ENCODE measurements around the gene GRM1.
A peak's percentile ranks its signal among the peaks of the same experiment; 100 is the strongest.

The GRM1 gene

DNA sequence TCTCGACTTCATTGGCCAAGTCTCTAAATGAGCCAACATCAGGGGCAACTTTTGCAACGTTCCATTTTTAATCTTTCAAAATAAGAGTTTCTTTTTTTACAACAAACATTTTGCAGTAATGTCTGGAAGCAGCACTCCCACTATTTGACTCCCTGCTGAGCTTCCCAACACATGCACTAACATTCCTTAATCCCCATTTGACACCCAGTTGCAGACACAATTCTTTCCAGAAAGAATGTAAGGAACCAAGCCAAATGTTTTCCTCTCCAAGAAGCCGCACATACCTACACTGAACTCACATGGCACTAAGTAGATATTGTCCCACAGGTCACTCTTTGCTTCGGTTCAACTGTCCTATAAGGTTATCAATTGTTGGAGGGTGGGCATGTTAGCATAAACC lies 165.6 kb downstream of the GRM1 start:
- no peak for TF ChIP-seq EZH2phosphoT487 (IDR thresholded peaks at IDR 0.05; ENCODE audit: borderline replicate concordance)
- TF ChIP-seq CTCF (conservative IDR thresholded peaks at IDR 0.05; ENCODE audit: low read length): no peak
- H3K79me2 ChIP-seq (ENCODE audit: insufficient read depth, low read length): no peaks in the 10 kb centered on the region
- no peaks in the 10 kb centered on the region for H3K4me1 ChIP-seq (ENCODE audit: insufficient read depth, low read length, poor library complexity, severe bottlenecking)
- H4K20me1 ChIP-seq (ENCODE audit: insufficient read depth, low read length, poor library complexity, severe bottlenecking): no peaks in the 10 kb centered on the region
- no peak overlapping the region for H2AFZ ChIP-seq (ENCODE audit: low read length)
- no peak overlapping the region for H3K4me3 ChIP-seq (ENCODE audit: low read length, poor library complexity, severe bottlenecking)
- no peaks in the 10 kb centered on the region for H3K9me2 ChIP-seq (replicated peaks; ENCODE audit: low read depth, low read length)
- H3K4me2 ChIP-seq (ENCODE audit: low read depth, low read length, poor library complexity, severe bottlenecking): no peak overlapping the region
- H3K9ac ChIP-seq (ENCODE audit: low read depth, low read length, poor library complexity, severe bottlenecking): no peak overlapping the region
- H3K9me3 ChIP-seq (ENCODE audit: insufficient read depth, low read depth, low read length): no peaks in the 10 kb centered on the region
- no peaks in the 10 kb centered on the region for H3K27me3 ChIP-seq (ENCODE audit: insufficient read depth, low read length, poor library complexity, severe bottlenecking)
- no peaks in the 10 kb centered on the region for H3F3A ChIP-seq (ENCODE audit: low read depth)
- H3K36me3 ChIP-seq (ENCODE audit: insufficient read depth, low read length): no peaks in the 10 kb centered on the region

DNA sequence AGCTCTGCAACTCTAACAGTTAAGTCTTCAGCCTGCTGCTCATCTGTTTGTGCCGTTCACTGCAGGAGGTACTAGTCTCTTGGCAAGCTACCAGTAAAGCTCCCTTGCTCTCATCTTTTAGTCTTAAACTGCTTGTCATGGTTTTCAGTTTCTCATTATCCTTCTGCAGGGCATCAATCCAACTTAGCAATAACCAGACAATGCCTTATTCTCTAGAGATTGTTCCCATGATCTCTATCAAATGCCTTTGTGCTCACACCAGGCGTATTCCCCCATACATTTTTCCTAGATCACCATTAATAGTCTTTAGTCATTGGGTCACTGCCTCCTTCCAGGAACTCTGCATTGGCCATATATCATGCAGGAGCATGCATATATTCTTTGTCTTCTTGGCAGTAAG lies 171.3 kb downstream of the GRM1 start:
- H3K4me3 ChIP-seq (ENCODE audit: low read length, poor library complexity, severe bottlenecking): no peak overlapping the region
- H3K36me3 ChIP-seq (ENCODE audit: insufficient read depth, low read length): no peaks in the 10 kb centered on the region
- no peaks in the 10 kb centered on the region for H3K4me1 ChIP-seq (ENCODE audit: insufficient read depth, low read length, poor library complexity, severe bottlenecking)
- no peaks in the 10 kb centered on the region for H4K20me1 ChIP-seq (ENCODE audit: insufficient read depth, low read length, poor library complexity, severe bottlenecking)
- H3K9me2 ChIP-seq (replicated peaks; ENCODE audit: low read depth, low read length): no peaks in the 10 kb centered on the region
- H3K9ac ChIP-seq (ENCODE audit: low read depth, low read length, poor library complexity, severe bottlenecking): no peak overlapping the region
- H3K27me3 ChIP-seq (ENCODE audit: insufficient read depth, low read length, poor library complexity, severe bottlenecking): no peaks in the 10 kb centered on the region
- H3K9me3 ChIP-seq (ENCODE audit: insufficient read depth, low read depth, low read length): no peaks in the 10 kb centered on the region
- no peaks in the 10 kb centered on the region for H3F3A ChIP-seq (ENCODE audit: low read depth)
- TF ChIP-seq EZH2phosphoT487 (IDR thresholded peaks at IDR 0.05; ENCODE audit: borderline replicate concordance): no peak
- H3K4me2 ChIP-seq (ENCODE audit: low read depth, low read length, poor library complexity, severe bottlenecking): no peak overlapping the region
- no peaks in the 10 kb centered on the region for H3K79me2 ChIP-seq (ENCODE audit: insufficient read depth, low read length)
- no peak overlapping the region for H2AFZ ChIP-seq (ENCODE audit: low read length)

DNA sequence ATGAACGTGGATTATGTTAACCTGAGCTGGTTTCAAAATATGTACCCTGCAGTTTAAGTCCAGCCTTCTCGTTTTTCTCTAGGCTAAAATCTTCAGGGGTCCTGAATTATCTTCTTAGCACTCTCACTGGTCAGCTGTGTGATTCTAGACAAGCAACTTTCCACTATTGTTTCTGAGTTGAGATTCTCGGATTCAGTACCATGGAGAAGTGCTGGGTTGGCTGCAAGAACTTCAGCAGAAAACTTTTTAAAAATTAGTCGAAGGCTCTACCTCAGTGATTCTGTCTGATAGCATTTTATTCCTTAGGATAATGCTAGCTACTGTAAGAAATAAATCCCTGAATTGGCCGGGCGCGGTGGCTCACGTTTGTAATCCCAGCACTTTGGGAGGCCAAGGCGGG lies 173.7 kb downstream of the GRM1 start:
- Histone ChIP-seq H3K9me2 (replicated peaks; ENCODE audit: low read depth, low read length) (no peaks in the 10 kb centered on the region), H3K9ac (ENCODE audit: low read depth, low read length, poor library complexity, severe bottlenecking) (no peak overlapping the region), H3K9me3 (ENCODE audit: insufficient read depth, low read depth, low read length) (no peaks in the 10 kb centered on the region), H3K4me1 (ENCODE audit: insufficient read depth, low read length, poor library complexity, severe bottlenecking) (no peaks in the 10 kb centered on the region), H2AFZ (ENCODE audit: low read length) (no peak overlapping the region), H3F3A (ENCODE audit: low read depth) (no peaks in the 10 kb centered on the region), H3K4me3 (ENCODE audit: low read length, poor library complexity, severe bottlenecking) (no peak overlapping the region), H3K4me2 (ENCODE audit: low read depth, low read length, poor library complexity, severe bottlenecking) (no peak overlapping the region), H3K79me2 (ENCODE audit: insufficient read depth, low read length) (no peaks in the 10 kb centered on the region), H3K36me3 (ENCODE audit: insufficient read depth, low read length) (no peaks in the 10 kb centered on the region), H3K27me3 (ENCODE audit: insufficient read depth, low read length, poor library complexity, severe bottlenecking) (no peaks in the 10 kb centered on the region), H4K20me1 (ENCODE audit: insufficient read depth, low read length, poor library complexity, severe bottlenecking) (no peaks in the 10 kb centered on the region)
- no peak for TF ChIP-seq EZH2phosphoT487 (IDR thresholded peaks at IDR 0.05; ENCODE audit: borderline replicate concordance)
- no peak for TF ChIP-seq CTCF (conservative IDR thresholded peaks at IDR 0.05; ENCODE audit: low read length)

DNA sequence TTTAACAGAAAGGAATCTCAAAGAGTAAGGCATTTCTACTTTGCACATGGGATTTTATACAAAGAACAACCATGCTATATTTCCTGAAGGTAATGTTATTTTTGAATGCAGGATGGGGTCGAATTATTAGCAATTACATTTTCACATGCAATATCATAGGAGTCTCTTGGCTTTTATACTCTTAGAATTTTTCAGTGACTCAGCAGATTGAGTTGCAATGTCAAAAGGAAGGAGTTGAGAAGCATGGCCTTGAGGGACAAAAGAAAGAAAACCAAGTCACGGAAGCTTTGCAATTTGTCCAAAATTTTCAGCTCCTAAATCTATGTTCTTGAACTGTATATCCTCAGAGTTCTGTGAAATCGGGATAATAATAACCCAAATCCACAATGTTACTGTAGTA lies 181.1 kb downstream of the GRM1 start:
- Histone ChIP-seq H3F3A (ENCODE audit: low read depth) (no peaks in the 10 kb centered on the region), H2AFZ (ENCODE audit: low read length) (peak overlapping the region; percentile 83; the same call in 1 of the 2 replicates), H3K79me2 (ENCODE audit: insufficient read depth, low read length) (no peaks in the 10 kb centered on the region), H3K9me3 (ENCODE audit: insufficient read depth, low read depth, low read length) (no peaks in the 10 kb centered on the region), H3K4me2 (ENCODE audit: low read depth, low read length, poor library complexity, severe bottlenecking) (no peak overlapping the region), H3K9me2 (replicated peaks; ENCODE audit: low read depth, low read length) (no peaks in the 10 kb centered on the region), H4K20me1 (ENCODE audit: insufficient read depth, low read length, poor library complexity, severe bottlenecking) (no peaks in the 10 kb centered on the region), H3K4me3 (ENCODE audit: low read length, poor library complexity, severe bottlenecking) (no peak overlapping the region), H3K4me1 (ENCODE audit: insufficient read depth, low read length, poor library complexity, severe bottlenecking) (peaks cover 16% of the 10 kb centered on the region), H3K36me3 (ENCODE audit: insufficient read depth, low read length) (no peaks in the 10 kb centered on the region), H3K9ac (ENCODE audit: low read depth, low read length, poor library complexity, severe bottlenecking) (no peak overlapping the region), H3K27me3 (ENCODE audit: insufficient read depth, low read length, poor library complexity, severe bottlenecking) (no peaks in the 10 kb centered on the region)
- no peak for TF ChIP-seq CTCF (conservative IDR thresholded peaks at IDR 0.05; ENCODE audit: low read length)
- no peak for TF ChIP-seq EZH2phosphoT487 (IDR thresholded peaks at IDR 0.05; ENCODE audit: borderline replicate concordance)

Measured in Loucy (cell line).